ENCODE data around the gene PCDH9.

PCDH9 gene

GRCh38 chr13:66520511-66521355 is 709.4 kb downstream of the PCDH9 start:
- DNase-seq (ENCODE audit: extremely low read depth, low read depth): no peak
- TF ChIP-seq CTCF (IDR thresholded peaks at IDR 0.05; ENCODE audit: low read depth, low read length, missing control alignments): no peak
- no peak overlapping the region for H3K4me3 ChIP-seq (replicated peaks; ENCODE audit: low read depth, low read length)

GRCh38 chr13:66519259-66519658 is 710.9 kb downstream of the PCDH9 start:
- TF ChIP-seq CTCF (IDR thresholded peaks at IDR 0.05; ENCODE audit: low read depth, low read length, missing control alignments): no peak
- no peak overlapping the region for H3K4me3 ChIP-seq (replicated peaks; ENCODE audit: low read depth, low read length)
- no peak for DNase-seq (ENCODE audit: extremely low read depth, low read depth)

- H3K4me3 ChIP-seq (replicated peaks; ENCODE audit: low read depth, low read length): no peak overlapping the region
- no peak for DNase-seq (ENCODE audit: extremely low read depth, low read depth)
- TF ChIP-seq CTCF (IDR thresholded peaks at IDR 0.05; ENCODE audit: low read depth, low read length, missing control alignments): no peak
Measured at GRCh38 chr13:66518068-66518467, 712.1 kb downstream of the PCDH9 start.

- no peak for TF ChIP-seq CTCF (IDR thresholded peaks at IDR 0.05; ENCODE audit: low read depth, low read length, missing control alignments)
- no peak overlapping the region for H3K4me3 ChIP-seq (replicated peaks; ENCODE audit: low read depth, low read length)
- DNase-seq (ENCODE audit: extremely low read depth, low read depth): no peak
Measured at GRCh38 chr13:66513728-66514127, 716.4 kb downstream of the PCDH9 start.

- no peak overlapping the region for H3K4me3 ChIP-seq (replicated peaks; ENCODE audit: low read depth, low read length)
- DNase-seq (ENCODE audit: extremely low read depth, low read depth): no peak
- no peak for TF ChIP-seq CTCF (IDR thresholded peaks at IDR 0.05; ENCODE audit: low read depth, low read length, missing control alignments)
Measured at GRCh38 chr13:66509175-66509574, 721.0 kb downstream of the PCDH9 start.

- TF ChIP-seq CTCF (IDR thresholded peaks at IDR 0.05; ENCODE audit: low read depth, low read length, missing control alignments): no peak
- H3K4me3 ChIP-seq (replicated peaks; ENCODE audit: low read depth, low read length): no peak overlapping the region
- no peak for DNase-seq (ENCODE audit: extremely low read depth, low read depth)
Measured at GRCh38 chr13:66508153-66508909, 721.8 kb downstream of the PCDH9 start.

Measured in HFF-Myc (cell line).